UCSD-AML1 (cell line): ENCODE data around the gene GOLGA2.

Experiments used
- DNase-seq: peaks from one replicate; lab custom pipeline; 2025; ENCODE audit not compliant: unreplicated experiment; lab: John Stamatoyannopoulos, UW

The GOLGA2 gene

GRCh38 chr9:128215491-128216409 lies 60.1 kb downstream of the GOLGA2 start:
- DNase-seq = no peak

GRCh38 chr9:128214571-128215490 lies 61.0 kb downstream of the GOLGA2 start:
- DNase-seq = no peak

- no peak for DNase-seq
Observed at GRCh38 chr9:128213746-128214497, 61.9 kb downstream of the GOLGA2 start.

- no peak for DNase-seq
Observed at GRCh38 chr9:128211981-128212281, 63.9 kb downstream of the GOLGA2 start.

- DNase-seq = no peak
Observed at GRCh38 chr9:128211186-128211980, 64.4 kb downstream of the GOLGA2 start.

- no peak for DNase-seq
Observed at GRCh38 chr9:128208946-128209669, 66.7 kb downstream of the GOLGA2 start.

GRCh38 chr9:128208386-128208785 lies 67.4 kb downstream of the GOLGA2 start:
- DNase-seq = no peak

- DNase-seq = no peak
Observed at GRCh38 chr9:128206916-128207910, 68.6 kb downstream of the GOLGA2 start.

GRCh38 chr9:128206484-128206883 lies 69.3 kb downstream of the GOLGA2 start:
- DNase-seq = no peak
